HG03432 (cell line): Measurements from ENCODE around the gene METTL25B.
"Not testable (repeated sequence)": the region's sequence is repeated elsewhere in the genome, so short reads cannot be mapped to it uniquely, and the experiment has no call there.

ENCODE experiments used
- ATAC-seq: cut with Tn5 transposase; IDR thresholded peaks from one replicate; pipeline ENCODE4 v1.9.1; 2021; ENCODE audit warnings: mild to moderate bottlenecking, moderate library complexity; ENCODE audit not compliant: unreplicated experiment

METTL25B gene

GRCh38 chr1:156747742-156748669, 19.7 kb downstream of the METTL25B start:
- no peak for ATAC-seq

- ATAC-seq: no peak
Measured at GRCh38 chr1:156748670-156749418, 20.6 kb downstream of the METTL25B start.

- ATAC-seq: no peak
Measured at GRCh38 chr1:156749419-156750118, 21.3 kb downstream of the METTL25B start.

- ATAC-seq: no peak
Measured at GRCh38 chr1:156750191-156750672, 22.0 kb downstream of the METTL25B start.

- ATAC-seq: peak; percentile 18
Measured at GRCh38 chr1:156750711-156751450, 22.6 kb downstream of the METTL25B start.

- peak; percentile 31 for ATAC-seq
Measured at GRCh38 chr1:156751451-156751756, 23.1 kb downstream of the METTL25B start, which contains the start of gene HDGF. Gene HDGF, minus strand, starts transcription at chr1:156751675. Its CDS starts 246 bp downstream, at chr1:156751429.

GRCh38 chr1:156751757-156752481, 23.6 kb downstream of the METTL25B start:
- peak; percentile 71 for ATAC-seq

- ATAC-seq: no peak
Measured at GRCh38 chr1:156752843-156753482, 24.7 kb downstream of the METTL25B start.

GRCh38 chr1:156754219-156754618, 25.9 kb downstream of the METTL25B start:
- ATAC-seq: no peak

GRCh38 chr1:156755527-156755950, 27.3 kb downstream of the METTL25B start:
- ATAC-seq: no peak

GRCh38 chr1:156756355-156756754, 28.1 kb downstream of the METTL25B start:
- ATAC-seq: no peak

GRCh38 chr1:156757572-156758253, 29.4 kb downstream of the METTL25B start:
- not testable (repeated sequence) for ATAC-seq

GRCh38 chr1:156760092-156760795, 32.0 kb downstream of the METTL25B start:
- no peak for ATAC-seq

GRCh38 chr1:156760796-156761104, 32.5 kb downstream of the METTL25B start:
- ATAC-seq: no peak

GRCh38 chr1:156765136-156765535, 36.9 kb downstream of the METTL25B start:
- ATAC-seq: not testable (repeated sequence)

GRCh38 chr1:156765666-156766065, 37.4 kb downstream of the METTL25B start:
- no peak for ATAC-seq

- ATAC-seq: peak; percentile 20
Measured at GRCh38 chr1:156766298-156767100, 38.2 kb downstream of the METTL25B start.
